AML-193 (cell line): ENCODE results near the gene TSPAN9.

ENCODE experiments used
- DNase-seq, 2 experiments: peaks; one replicate each; lab custom pipeline; 2025; lab: John Stamatoyannopoulos, UW

Gene TSPAN9

GRCh38 chr12:3078086-3078820 is 1.1 kb downstream of the TSPAN9 start:
- no peak for DNase-seq

GRCh38 chr12:3081091-3081490 is 3.9 kb downstream of the TSPAN9 start:
- DNase-seq, result no peak

DNA sequence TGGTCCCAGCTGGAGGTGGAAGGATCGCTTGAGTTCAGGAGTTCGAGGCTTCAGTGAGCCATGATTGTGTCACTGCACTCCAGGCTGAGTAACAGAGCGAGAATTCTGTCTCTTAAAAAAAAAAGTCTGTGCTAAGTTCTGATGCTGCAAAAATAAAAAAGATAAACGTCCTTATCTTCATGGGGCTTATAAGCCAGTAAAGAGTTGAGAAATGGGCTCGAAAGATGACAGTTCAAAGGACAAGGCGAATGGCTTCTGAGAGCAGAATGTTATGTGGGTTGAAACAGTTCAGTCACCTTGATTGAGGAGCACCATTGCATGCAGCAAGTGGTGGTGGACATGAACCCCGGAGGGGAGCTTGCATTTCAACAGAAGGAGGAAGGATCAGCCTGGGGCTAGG is 4.7 kb downstream of the TSPAN9 start:
- DNase-seq, result no peak

GRCh38 chr12:3083241-3083920 is 6.2 kb downstream of the TSPAN9 start:
- DNase-seq, result no peak

GRCh38 chr12:3083921-3084347 is 6.8 kb downstream of the TSPAN9 start:
- no peak for DNase-seq

DNA sequence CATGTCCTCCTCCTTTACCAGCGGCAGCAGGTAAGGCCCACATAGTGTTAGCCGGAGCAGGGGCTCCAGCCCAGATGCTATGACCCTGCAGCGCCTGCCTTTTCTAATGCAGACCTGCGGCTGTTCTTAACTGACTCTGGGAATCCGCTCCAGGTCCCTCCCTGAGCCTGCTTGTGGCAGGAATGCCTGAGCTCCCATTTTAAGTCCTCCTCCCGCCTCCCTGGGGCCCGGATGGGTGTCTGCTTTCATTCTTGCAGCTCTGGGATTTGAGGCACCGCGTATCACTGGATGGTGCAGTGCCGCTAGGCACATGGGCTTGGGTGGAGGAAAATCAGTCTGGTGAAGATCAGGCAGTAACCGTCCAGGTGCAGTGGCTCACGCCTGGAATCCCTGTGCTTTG is 7.6 kb downstream of the TSPAN9 start:
- no peak for DNase-seq

DNA sequence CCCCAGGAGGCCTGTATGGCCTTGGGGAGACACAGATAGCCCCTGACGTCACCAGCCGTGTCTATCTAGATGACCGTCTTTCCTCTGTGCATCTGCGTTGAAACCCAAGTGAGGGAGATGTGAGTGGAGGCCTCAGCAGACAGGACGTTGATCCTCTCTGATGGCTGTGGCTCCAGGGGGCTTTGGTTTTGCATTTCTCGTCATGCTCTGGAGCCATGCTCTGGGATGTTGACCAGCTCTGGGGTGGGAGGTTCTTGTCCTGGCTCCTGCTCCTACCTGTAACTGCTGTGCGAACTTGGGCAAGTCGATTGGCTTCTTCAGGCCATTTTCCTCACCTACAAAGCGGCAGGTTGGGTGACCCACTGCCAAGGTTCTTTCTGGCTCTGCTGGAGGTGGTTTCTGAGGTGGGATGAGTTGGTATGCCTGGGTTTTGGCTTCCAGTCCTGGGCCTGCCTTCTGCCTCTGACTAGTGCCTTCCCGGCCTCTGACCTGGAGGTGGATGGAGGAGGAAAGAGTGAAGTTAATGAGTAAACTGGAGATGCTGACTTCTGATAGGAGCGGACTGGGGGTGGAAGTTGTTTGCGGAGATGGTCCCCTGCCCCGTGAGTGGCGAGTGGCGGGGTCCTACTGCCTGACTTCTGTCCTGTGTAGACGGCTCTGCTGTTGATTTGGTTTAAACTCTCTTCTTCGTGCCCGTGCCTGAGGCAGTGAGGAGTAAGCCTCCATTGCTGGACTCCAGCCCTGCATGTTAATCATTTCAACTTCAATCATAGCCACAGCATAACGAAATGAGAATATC is 8.4 kb downstream of the TSPAN9 start:
- DNase-seq, result no peak

GRCh38 chr12:3086211-3086610 is 9.0 kb downstream of the TSPAN9 start:
- DNase-seq, result no peak

GRCh38 chr12:3086729-3087323 is 9.6 kb downstream of the TSPAN9 start:
- DNase-seq, result no peak

GRCh38 chr12:3087758-3088650 is 10.8 kb downstream of the TSPAN9 start:
- DNase-seq, result no peak

DNA sequence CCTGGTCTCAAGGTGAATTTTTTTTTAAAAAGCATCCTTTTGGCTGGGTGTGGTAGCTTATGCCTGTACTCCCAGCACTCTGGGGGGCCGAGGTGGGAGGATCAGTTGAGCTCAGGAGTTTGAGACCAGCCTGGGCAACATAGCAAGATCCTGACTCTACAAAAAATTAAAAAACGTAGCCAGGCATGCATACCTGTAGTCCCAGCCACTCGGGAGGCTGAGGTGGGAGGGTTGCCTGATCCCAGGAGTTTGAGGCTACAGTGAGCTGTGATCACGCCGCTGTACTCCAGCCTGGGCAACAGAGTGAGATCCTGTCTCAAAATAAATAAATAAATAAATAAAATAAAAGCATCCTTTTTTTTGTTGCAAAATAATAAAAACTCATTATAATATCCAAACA is 12.4 kb downstream of the TSPAN9 start:
- no peak for DNase-seq

GRCh38 chr12:3090240-3091037 is 13.3 kb downstream of the TSPAN9 start:
- DNase-seq, result no peak

DNA sequence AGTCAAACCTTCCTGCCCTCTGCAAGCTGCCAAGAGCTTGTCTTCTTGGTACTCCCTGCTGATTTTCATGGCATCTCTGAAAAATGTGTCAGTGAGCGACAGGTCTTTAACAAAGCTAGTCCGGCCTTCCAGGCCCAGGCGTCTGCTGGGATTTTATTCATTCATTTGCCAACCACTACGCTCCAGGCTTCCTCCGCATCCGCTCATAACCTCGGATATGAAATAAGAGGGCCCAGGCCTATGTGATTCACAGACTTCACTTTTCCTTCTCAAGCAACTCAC is 13.8 kb downstream of the TSPAN9 start:
- DNase-seq, result no peak

- DNase-seq, result no peak
Observed at GRCh38 chr12:3091382-3092241, 14.4 kb downstream of the TSPAN9 start.

- DNase-seq, result no peak
Observed at GRCh38 chr12:3092764-3093163, 15.6 kb downstream of the TSPAN9 start.

DNA sequence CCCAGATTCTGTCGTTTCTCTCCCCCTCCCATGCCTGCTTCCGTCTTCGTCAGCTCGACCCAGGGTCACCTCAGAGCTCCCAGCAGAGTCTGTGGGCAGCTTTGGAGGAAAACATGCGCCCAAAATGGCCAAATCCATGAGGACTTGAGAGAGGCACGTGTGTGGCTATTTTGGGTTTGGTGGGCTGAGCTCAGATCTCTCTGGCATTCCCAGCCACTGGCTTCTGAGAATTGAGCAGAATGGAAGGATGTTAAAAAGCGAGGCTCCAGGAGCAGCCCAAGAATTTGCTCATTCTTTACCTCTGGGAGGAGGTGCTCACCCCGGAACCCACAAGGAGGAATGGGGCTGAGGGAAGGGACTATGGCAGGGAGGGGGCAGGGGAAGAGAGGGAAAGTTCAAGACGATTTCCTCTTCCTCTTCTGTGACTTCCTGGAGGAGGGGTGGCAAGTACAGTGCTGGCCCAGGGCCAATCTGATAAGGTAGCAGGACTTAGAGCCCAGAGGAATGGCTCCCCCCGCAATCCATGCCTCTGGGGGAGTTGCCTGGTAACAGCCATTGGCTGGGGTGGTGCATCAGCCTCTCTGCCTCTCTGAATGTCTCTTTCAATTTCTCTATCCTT is 20.1 kb downstream of the TSPAN9 start:
- no peak for DNase-seq

- no peak for DNase-seq
Observed at GRCh38 chr12:3097836-3098235, 20.7 kb downstream of the TSPAN9 start.

DNA sequence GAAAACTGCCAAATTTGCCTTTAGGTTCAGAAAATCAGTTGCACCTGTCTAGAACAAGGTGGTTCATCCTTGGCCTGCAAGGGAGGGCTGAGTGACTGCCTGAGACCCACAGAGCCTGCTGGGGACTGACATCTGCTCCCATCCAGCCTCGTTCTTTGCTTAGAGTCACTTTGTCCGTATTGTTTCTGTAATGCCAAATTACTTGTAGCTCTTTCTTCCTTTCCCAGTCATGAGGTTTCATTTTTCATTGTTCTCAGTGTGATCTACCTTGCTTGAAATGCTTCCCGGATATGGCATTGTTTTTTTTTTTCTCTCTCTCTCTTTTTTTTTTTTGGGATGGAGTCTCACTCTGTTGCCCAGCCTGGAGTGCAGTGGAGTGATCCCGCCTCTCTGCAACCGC is 21.3 kb downstream of the TSPAN9 start:
- DNase-seq, result no peak

- no peak for DNase-seq
Observed at GRCh38 chr12:3099146-3099545, 22.0 kb downstream of the TSPAN9 start.
